Measurements from ENCODE around the gene ABHD17A.

The ABHD17A gene

DNA sequence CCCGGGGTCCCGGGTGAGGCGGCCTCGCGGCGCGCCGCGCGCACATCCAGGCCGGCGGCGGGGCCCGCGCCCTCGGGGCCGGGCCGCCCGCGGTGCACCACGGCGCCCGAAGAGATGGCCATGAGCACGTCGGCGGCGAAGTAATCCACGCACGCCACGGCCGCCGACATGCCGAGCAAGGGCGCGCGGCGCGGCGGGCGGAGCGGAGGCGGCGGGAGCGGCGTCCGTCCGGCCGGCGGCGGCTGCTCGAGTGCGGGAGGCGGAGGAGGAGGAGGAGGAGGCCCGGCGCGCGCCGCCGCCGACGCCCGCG lies 22.0 kb downstream of the ABHD17A start, which contains the start of gene KLF16:
Gene KLF16 (minus strand): TSS at position 252 of the 310 bp plus-strand sequence. CDS start 82 bp downstream, at position 170.
- no peak for DNase-seq

DNA sequence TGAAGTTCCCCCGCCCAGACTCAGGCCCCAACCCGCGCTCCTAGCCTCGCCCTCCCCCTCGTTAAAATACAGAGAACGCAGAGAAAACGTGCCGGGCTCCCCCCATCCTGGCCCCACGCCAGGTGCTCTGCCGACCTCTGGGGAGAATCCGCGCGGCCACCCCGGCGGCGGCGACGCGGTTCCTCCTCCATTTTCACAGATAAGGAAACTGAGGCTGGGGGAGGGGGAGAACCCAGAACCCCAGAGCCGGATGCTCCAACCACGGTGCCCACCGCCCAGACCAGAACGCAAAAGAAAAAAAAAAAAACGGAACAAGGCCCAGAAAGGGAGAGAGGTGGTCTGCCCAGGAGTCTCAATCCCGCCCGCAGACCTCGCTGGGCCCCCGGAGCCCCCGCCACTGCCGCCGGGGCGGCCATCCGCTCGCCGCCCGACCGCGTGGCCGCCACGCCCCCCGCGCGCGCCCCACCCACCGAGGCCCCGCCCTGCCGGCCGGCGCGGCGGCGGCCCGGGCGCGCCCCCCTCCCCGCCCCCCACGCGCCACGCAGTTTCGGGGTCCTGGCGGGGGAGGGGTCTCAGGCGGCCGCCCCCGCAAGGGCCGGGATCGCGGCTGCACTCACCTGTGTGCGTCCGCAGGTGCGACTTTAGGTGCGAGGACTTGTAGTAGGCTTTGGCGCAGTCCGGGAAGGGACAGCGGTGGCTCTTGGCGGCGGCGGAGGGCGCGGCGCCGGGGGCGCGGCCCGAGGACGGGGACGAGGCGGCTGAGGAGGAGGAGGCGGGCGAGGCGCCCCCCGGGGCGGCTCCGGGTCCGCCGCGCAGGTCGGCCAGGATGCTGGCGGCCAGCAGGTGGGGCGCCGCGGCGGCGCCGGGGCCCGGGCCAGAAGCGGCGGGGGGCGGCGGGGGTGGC lies 22.6 kb downstream of the ABHD17A start:
- DNase-seq: peak; percentile 64

DNA sequence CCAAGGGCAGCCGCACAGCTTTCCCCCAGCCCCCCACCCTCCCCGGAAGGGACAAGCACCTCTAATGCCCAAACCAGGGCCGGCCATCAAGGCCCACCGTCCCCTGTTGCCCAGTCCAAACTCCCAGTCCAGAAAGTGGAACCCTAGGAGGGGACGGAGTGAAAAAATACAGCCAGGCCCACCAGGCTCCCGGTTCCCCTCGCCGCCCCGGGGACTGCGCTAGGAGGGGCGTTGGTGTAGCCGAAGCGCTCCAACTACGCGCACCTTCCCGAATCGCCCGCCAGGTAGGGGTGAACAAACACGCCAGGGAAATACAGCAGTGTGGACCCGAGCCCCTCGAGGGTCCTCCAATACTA lies 23.2 kb downstream of the ABHD17A start:
- no peak for DNase-seq

GRCh38 chr19:1861599-1862031 lies 23.7 kb downstream of the ABHD17A start:
- no peak for DNase-seq

- no peak for DNase-seq
These were observed 24.3 kb downstream of the ABHD17A start for GRCh38 chr19:1860821-1861598.

- peak; percentile 90 for DNase-seq
These were observed 25.1 kb downstream of the ABHD17A start for GRCh38 chr19:1860042-1860775.

- no peak for DNase-seq
These were observed 25.9 kb downstream of the ABHD17A start for GRCh38 chr19:1859331-1859781.

- DNase-seq: no peak
These were observed 26.7 kb downstream of the ABHD17A start for GRCh38 chr19:1858412-1859081.

GRCh38 chr19:1857648-1858326 lies 27.5 kb downstream of the ABHD17A start:
- no peak for DNase-seq

GRCh38 chr19:1856698-1857603 lies 28.3 kb downstream of the ABHD17A start:
- peak; percentile 83 for DNase-seq

- DNase-seq: peak; percentile 68
These were observed 29.0 kb downstream of the ABHD17A start for GRCh38 chr19:1856345-1856697.

DNA sequence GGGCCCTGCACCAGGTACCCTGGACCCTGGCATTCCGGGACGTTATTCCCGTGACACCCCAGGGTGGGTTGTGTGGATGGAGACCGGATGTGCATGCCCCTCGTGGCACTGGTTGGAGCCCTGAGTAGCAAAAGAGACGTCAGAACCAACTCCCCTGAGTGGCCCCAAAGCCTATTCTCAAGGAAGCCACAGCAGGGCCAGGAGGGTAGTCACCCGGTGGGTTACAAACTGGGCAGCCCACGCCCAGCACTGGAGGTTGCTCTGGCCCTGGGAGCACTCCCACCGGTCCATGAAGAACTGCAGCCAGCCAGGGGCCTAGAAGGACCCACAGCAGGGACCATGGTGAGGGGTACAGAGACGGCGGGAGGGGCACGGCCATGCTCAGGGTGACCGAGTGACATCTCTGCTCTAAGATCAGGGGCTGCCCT lies 29.5 kb downstream of the ABHD17A start:
- no peak for DNase-seq

- peak; percentile 95 for DNase-seq
These were observed 30.1 kb downstream of the ABHD17A start for GRCh38 chr19:1855040-1855827.

GRCh38 chr19:1854542-1855039 lies 30.7 kb downstream of the ABHD17A start:
- DNase-seq: peak; percentile 51

DNA sequence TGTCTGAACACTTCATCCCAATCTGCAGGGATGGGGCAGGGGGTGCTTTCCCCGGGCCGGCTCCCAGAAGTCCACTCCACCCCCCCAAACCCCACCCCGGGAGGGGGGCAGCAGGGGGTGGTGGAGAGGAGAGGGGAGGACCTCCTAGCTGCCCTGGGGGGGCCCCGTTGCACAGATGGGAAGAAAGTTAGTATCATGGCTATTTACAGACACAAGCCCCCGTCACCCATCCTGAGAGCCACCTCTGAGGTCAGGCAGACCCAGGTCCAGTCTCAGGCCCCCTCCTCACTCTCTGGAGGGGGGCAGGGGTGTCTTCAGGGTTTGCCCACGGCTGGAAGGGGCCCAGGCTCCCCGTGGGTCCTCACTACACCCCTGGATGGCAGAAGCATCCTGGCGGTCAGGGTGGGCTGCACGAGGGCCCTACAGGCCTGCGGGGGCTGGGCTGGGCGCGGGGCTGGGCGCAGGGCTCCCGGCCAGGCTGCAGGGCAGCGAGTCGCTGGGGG lies 31.2 kb downstream of the ABHD17A start:
- no peak for DNase-seq

DNA sequence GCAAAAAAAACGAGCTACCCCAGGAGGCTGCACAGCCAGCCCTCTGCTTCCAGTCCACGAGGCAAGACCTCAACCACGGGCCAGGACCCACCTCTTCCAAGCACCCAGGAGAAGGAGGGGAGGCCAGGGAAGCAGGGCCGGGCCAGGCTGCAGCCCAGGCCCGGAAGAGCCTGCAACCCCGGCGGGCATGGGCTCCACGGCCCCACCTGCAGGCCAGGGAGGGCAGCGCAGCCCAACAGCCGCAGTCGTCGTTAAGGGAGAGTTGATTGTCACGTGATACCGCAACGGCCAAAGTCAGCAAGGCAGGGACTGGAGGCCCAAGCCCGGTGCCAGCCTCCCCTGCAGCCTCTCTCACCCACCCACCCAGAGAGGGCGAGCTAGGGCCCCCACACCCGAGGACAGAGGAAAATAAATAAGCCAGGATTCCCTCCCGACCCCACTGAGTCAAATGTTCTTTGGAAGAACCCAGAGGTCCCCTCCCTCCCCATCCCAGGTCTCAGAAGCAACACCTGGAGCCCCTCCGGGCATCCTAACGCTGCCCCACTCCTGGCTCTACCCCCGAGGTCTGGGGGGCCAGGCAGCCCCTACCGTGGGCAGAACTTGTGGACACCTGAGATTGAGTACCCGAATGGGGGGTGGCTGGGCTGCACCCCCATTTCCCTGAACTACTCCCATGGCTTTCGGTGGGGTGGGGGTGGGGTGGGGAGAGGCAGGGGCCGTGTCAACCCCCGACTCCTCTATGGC lies 31.8 kb downstream of the ABHD17A start:
- DNase-seq: peak; percentile 79

DNA sequence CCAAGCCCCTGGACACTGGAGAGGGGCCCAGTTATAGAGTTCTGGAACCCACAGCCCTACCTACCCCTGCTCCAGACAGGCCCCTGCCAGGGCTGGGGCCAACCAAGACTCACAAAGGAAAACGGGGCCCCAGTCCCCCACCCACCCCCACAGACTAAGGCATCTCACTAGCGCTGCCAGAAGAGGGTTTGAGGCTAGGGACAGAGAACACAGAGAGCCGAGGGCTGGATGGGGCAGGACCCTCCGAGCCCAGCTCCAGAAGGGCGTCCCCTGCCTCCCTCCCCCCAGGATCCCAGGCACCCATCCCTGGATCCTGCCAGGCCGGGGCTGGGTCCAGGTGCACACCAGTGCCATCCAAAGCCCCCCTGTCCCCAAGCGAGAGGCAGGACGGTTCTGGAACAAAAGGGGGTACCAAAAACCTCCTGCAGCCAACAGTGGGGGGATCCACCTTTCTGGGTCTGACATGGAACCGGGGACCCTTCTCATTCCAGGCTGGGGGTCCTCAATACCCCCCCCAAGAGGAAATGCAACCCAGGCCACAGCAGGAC lies 32.6 kb downstream of the ABHD17A start:
- no peak for DNase-seq

Measured in femur (tissue), 1 donor.